ENCODE measurements around the gene CELF2.

The CELF2 gene

GRCh38 chr10:11256896-11257295 is 239.2 kb downstream of the CELF2 start:
- no peak for FAIRE-seq
- no peak for DNase-seq (ENCODE audit: insufficient read length, low spot score)
- no peak for TF ChIP-seq CTCF (IDR thresholded peaks at IDR 0.05; ENCODE audit: insufficient read depth, missing control alignments)

GRCh38 chr10:11257440-11258090 is 239.9 kb downstream of the CELF2 start:
- no peak for TF ChIP-seq CTCF (IDR thresholded peaks at IDR 0.05; ENCODE audit: insufficient read depth, missing control alignments)
- DNase-seq (ENCODE audit: insufficient read length, low spot score): no peak
- FAIRE-seq: no peak

GRCh38 chr10:11260170-11260569 is 242.5 kb downstream of the CELF2 start:
- FAIRE-seq (no peak), DNase-seq (ENCODE audit: insufficient read length, low spot score) (no peak)
- no peak for TF ChIP-seq CTCF (IDR thresholded peaks at IDR 0.05; ENCODE audit: insufficient read depth, missing control alignments)

GRCh38 chr10:11261143-11261542 is 243.5 kb downstream of the CELF2 start:
- DNase-seq (ENCODE audit: insufficient read length, low spot score) (no peak), FAIRE-seq (no peak)
- no peak for TF ChIP-seq CTCF (IDR thresholded peaks at IDR 0.05; ENCODE audit: insufficient read depth, missing control alignments)

- no peak for DNase-seq (ENCODE audit: insufficient read length, low spot score)
- TF ChIP-seq CTCF (IDR thresholded peaks at IDR 0.05; ENCODE audit: insufficient read depth, missing control alignments): no peak
- no peak for FAIRE-seq
Measured at GRCh38 chr10:11261687-11262493, 244.2 kb downstream of the CELF2 start.

- TF ChIP-seq CTCF (IDR thresholded peaks at IDR 0.05; ENCODE audit: insufficient read depth, missing control alignments): no peak
- no peak for FAIRE-seq
- no peak for DNase-seq (ENCODE audit: insufficient read length, low spot score)
Measured at GRCh38 chr10:11262494-11263345, 245.0 kb downstream of the CELF2 start.
